ENCODE data around the gene ST8SIA1.

DNA sequence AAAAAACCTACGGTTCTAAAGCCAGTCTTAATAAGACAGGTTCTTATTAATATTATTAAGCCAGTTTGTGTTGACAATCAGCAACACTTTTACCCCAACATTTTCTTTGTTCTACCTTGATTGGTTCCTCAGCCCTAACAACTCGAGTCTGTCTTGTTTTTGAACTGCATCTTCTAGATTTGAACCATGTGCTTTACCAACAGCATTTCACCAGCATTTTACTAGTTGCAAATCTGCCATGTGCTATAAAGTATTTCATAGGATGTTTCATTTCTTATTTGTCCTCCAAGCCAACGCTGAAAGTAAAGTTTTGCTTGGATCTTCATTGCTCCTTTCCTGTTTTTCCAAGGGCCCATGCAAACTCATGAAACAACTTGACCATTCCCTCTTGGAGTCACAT is 133.4 kb downstream of the ST8SIA1 start:
- no peak for TF ChIP-seq YY1 (IDR thresholded peaks at IDR 0.05; ENCODE audit: insufficient read depth, insufficient read length)
- no peak for TF ChIP-seq ZNF274 (IDR thresholded peaks at IDR 0.05; ENCODE audit: low read depth, low read length)
- no peak for TF ChIP-seq SUZ12 (IDR thresholded peaks at IDR 0.05; ENCODE audit: extremely low read depth, insufficient read depth, insufficient read length)
